Bone marrow (tissue), 2 donors: Measurements from ENCODE around the gene ACVRL1.

Source experiments
- DNase-seq, 2 donors: peaks; one replicate each; lab custom pipeline; 2025; lab: John Stamatoyannopoulos, UW

Gene ACVRL1

DNA sequence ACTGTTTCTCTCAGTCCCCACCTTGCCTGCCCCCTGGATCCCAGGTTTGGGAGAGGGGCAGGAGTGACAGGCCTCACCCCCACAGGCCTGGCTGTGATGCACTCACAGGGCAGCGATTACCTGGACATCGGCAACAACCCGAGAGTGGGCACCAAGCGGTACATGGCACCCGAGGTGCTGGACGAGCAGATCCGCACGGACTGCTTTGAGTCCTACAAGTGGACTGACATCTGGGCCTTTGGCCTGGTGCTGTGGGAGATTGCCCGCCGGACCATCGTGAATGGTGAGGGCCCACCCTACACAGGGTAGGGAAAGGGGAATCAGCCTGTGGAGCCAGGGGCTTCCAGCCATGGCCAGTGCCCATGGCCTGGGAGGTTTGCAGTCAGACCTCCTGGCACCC lies 8.6 kb downstream of the ACVRL1 start:
- no peak for DNase-seq

DNA sequence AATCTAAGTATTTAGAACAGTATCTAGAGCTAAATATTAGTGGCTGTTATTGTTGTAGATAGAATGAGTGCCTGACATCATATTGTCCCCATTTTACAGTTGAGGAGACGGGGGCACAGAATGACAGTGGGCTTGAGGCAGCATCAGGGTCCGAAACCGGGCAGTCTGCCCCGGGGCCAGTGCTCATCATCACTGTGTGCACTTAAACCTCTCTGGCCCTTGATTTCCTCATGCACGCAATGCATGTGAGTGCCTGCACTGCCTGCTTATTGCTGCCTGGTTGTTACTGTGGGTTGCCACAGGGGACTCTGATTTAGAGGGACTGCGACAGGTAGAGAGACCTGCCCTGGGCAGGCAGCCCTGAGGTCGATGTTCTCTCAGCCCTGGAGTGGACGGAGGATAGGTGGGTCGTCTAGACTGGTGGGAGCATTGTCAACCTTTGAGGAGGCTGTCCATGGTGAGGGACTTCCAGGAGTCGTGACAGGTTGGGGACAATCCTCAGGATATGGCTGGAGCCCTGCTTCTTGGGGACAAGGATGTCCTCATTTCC lies 9.8 kb downstream of the ACVRL1 start:
- DNase-seq = no peak

DNA sequence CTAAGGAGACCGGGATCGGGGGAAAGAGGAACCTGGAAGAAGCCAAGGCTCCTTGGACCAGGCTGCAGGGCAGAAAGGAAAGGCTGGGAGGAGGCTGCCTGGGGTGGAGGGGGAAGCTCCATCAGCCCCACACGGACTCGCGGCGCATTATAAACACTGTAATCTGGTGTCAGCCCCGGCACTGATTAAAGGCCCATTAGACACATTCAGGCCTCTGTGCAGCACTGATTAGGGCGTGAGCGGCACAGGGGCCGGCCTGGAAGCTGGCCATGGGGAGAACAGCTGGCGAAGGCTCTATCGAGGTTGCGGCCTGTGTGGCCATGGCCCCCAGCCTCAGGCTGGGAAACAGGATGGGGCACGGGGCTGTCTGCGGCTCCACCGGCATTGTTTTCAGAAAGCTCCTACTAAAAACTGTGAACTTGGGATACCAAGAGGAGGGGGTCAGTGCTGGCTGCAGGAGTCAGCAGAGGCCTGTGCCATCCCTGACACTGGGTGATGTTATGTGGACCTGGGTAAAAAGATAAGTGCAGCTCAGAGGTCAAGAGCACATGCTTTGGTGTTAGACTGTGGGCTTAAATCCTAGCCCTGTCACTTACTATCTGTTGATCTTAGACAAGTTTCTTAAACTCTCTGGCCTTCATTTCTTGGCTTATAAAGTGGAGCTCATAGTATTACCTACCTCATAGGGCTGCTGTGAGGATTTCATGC lies 10.6 kb downstream of the ACVRL1 start:
- no peak for DNase-seq

DNA sequence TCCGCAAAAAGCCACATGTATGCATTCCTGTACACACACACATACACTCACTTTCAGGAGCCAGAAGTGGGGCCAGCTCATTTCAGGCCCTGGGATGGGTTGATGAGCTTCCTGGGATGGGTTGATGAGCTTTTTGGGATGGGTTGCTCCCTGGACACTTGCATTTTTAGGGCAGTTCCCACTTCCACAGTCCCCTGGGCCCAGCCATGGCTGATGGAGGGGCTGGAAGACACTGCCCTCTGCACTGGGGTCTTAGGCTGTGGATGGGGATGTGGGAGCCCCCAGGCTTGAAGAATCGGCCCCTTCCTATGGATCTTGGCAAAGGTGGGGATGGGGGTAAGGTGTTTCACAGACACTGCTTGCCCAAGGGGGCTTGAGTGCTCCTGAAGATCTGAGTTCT lies 12.7 kb downstream of the ACVRL1 start:
- no peak for DNase-seq

DNA sequence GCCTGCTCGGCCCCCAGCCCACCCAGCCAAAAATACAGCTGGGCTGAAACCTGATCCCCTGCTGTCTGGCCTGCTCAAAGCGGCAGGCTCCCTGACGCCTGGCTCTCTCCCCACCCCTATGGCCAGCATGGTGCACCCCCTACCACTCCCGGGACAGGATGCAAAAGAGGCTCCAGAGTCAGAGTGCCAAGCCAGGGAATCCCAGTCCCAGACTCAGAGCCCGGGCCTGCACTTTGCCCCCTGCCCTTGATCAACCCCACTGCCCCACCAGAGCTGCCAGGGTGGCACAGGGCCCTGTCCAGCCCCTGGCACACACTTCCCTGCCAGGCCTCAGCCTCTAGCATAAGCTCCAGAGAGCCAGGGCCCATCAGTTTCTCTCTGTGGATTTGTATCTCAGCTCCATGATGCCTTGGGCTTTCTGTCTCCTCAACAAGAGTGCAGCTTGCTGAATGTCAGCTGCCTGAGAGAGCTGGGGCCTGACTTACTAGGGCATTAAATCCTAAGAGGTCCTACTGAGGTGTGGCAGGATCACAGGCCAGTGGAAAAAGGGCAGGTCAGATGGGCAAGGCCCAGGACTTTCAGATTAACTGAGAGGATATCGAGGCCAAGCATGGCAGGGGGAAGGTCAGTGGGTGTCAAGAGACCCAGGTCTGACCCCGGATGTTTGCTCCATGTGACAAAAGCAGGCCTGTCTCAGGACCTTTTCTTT lies 13.9 kb downstream of the ACVRL1 start:
- DNase-seq = no peak

DNA sequence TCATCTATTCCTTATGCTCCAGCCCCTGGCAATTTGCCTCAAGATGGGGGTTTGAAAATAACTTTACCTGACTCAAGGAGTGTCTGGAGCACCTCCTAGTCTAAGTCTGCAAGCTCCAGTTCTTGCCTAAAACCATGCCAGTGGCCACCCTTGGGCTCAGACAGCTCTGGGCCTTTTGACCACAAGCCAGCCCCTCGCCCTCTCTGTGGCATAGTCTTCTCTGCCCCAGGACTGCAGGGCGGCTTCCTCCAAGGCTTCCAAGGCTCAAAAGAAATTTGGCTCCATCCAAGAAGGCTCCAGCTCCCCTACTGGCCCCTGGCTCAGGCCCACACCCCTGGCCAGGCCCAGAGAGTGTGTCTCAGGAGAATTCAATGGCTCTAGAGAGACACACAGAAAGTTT lies 14.8 kb downstream of the ACVRL1 start:
- DNase-seq = no peak

DNA sequence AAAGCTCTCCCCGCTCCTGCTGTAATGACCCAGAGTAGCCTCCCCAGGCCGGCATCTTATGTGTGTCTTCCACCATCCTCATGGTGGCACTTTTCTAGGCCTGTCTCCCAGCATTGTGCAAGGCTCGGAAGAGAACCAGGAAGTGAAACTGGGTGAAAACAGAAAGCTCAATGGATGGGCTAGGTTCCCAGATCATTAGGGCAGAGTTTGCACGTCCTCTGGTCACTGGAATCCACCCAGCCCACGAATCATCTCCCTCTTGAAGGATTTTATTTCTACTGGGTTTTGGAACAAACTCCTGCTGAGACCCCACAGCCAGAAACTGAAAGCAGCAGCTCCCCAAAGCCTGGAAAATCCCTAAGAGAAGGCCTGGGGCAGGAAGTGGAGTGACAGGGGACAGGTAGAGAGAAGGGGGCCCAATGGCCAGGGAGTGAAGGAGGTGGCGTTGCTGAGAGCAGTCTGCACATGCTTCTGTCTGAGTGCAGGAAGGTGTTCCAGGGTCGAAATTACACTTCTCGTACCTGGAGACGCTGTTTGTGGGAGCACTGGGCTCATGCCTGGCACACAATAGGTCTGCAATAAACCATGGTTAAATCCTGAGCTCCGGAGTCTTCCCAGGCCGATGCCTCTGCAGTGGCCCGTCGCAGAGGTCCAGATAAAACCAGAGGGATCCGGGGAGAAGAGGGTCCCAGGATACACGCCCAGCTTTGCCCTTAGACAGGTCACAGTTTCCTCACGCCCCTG lies 15.6 kb downstream of the ACVRL1 start:
- DNase-seq = peak in 1 of 2 donors; percentile 33

DNA sequence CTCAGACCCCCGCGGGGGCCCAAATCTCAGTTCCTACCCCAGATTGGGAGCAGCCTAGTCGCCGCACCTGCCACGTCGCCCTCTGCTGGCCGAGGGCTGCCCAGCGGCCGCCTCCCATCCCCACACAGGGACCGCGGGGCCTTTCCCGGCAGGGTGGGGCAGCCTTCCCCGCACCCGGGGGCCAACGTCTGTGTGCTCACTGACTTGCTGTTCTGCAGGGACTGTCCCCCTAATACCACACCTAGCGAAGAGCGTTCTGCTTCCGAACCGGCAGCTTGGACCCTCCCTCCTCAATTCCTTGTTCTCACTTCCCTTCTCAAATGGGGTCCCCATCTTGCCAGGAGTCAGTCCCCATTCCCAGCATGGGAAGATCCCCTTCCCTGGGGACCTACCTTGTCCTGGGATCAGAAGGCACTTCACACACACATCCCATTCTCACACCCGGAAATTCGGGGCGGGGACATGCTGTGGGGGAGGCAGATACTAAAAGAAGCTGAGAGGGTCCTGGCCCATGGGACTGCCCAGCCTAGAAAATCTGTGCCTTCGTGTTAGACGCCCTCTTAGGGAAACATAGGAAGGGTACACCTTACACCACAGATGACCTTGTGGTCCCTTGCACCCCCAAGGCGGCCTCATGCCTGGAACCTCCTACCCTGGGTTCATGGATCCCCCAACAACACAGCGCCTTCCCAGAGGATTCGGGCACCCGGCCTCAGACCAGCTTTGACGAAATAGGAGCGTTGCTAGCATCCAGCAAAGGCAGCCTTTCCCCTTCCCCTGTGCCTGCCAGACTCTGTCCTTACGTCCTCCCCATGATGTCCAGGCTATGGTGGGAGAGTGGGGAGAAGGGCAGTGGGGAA lies 16.4 kb downstream of the ACVRL1 start:
- DNase-seq = peak in 1 of 2 donors; percentile 23

DNA sequence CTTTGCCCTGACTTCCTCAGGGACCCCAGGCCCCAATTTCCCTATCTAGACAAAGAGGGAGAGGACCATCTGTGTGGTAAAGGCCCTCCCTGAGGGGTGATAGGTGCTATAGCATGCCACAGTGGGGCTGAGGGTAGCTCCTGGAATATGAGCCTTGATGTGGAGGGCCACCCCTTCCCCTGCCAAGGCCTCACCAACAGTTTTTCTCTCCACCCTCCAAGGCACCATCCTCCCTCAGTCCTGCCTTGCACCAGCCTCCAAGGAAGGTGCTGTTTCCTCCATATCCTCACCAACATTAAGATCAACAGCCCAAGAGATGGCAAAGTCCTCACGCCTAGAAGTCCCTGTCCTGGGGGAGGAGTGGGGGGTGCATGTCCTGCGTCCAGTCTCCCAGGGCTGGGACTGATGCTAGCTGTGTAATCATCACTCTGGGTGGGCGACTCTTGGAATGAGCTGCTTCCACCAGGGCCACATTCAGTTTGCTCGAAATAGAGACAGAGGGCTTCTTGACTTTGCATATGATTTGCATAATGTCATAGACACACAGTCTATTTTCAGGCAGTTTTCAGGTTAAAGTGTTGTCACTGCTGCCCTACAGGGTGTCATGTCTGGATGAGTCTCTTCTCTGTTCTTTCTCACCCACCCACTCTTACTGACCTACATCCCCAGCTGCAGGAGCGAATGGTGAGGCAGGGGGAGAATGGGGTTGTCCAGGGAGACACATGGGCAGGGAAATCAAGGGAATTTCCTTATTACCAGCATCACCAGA lies 17.4 kb downstream of the ACVRL1 start:
- no peak for DNase-seq

DNA sequence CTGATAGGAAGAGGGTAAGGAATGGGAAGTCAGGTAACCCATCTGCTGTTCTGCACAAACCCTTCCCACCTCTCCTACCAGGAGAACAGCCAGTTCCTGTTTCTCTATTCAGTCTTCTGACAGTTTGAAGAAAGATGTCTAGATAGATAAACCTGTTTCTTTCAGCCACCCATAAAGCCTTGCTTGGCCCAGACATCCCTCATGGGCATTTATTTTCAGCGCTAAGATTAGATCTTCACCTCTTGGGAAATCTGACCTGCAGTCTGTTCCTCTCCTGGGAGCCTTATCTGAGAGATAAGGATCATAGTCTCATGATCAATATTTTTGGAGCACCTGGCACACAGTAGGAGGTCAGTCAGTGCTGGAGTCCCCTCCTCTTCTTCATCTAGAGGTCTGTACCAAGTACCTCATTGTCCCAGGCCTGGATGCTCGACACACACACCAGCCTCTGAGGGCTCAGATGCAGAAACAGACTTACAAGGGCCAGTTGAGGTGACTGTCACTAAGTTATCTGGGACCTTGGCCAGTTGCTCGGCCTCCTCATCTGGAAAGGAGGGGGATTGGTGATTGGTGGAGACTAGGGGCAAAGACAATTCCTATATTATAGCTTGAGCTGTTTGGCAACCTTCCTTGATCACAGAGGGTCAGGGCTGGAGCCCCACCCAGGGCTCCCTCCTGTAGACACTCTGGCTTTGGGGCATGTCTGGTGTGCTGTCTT lies 18.2 kb downstream of the ACVRL1 start:
- DNase-seq = no peak

DNA sequence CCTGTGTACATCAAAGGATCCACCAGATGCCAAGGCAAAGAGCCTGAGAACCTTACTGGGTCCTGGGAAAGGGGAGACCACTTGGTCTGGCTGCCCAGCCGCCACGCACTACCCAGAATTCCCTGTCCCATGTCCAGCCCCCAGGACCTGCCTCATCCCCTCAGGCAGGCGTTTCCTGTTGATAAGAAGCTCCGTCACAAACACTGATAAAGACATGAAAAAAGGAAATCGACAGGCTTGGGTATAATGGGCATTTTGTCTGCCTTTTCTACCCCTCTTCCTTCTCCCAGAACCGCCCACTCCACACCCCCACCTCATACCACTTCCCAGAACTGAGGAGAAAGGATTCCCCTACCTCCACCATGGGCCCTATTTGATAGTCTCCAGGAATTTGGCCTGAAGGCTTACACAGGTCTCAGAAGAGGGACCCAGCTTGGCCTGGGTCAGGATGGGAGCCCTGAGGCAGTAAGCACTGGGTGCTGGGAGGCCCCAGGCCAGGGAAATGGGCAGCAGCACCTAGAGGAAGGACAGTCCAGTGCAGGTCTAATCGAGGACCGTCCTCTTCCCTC lies 18.8 kb downstream of the ACVRL1 start:
- no peak for DNase-seq

DNA sequence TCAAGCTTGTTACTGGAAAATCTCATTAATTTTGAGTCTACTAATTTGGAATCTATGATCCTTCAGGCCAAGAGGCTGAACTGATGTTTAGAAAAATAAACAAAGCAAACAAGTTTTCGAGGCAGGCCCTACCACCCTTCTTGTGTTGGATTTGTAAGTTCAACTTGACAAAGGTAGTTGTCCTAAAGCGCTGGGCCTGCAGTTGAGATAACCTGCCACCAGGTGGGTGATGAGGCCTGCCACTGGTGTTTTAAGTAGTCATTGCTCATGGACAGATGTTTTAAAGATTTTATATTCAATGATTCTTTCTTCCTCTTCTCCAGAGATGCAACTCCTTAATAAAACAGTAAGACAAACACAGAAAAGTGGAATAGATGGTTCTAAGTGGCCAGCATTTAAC lies 19.4 kb downstream of the ACVRL1 start:
- DNase-seq = no peak

DNA sequence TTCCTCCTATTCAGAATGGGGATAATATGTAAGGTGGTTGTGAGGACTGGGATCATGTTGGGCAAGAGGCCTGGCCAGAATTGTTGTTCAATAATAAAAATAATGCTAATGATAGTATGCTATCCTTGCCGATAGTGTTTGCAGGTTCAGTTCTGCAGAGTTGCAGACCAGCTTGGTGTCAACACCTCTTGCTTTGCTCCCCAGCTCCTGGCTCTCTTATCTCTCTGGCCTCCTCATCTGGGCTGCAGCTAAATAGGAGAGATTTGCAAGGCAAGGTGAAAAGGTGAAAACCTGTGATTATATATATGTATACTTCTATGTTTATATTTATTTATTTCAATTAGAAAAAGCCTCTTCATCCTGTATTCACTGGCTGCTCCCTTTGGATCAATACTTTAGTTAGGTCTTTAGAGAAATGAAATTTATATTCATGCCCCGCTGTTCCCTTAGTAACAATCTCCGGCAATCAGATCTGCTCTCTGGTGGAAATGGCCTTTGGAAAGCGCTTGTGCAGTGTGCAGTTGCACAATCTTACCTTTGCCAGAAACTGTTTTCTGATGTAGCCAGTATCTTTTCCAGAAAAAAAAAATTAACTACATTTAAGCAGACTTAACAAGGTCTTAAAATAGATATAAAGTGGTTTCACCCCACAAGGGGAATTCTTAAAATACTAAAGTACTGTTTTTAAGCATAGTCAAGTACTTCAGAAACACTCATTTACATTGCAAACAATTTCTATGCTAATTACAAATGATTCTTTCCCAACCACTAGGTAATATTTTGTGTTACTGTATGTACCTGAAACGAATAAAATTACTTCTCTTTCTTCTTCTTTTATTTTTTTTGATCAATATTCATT lies 25.1 kb downstream of the ACVRL1 start:
- DNase-seq = no peak

DNA sequence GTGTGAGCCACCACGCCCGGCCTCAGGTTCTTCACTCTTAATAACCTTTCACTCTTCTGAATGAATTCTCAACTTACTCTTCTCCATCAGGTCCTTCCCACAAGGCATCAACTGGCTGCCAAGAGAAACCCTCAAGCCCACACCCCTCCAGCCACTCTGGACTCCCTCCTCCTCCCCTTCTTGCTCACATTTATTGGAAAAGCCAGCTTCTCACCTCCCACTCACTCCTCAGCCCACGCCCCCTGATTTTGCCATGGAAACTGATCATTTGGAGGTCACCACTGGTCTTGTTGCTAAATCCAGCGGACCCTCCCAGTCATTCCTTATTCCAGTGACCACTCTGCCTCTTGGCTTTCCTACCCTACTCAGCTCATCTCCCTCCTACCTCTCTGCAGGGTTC lies 26.8 kb downstream of the ACVRL1 start:
- DNase-seq = no peak

DNA sequence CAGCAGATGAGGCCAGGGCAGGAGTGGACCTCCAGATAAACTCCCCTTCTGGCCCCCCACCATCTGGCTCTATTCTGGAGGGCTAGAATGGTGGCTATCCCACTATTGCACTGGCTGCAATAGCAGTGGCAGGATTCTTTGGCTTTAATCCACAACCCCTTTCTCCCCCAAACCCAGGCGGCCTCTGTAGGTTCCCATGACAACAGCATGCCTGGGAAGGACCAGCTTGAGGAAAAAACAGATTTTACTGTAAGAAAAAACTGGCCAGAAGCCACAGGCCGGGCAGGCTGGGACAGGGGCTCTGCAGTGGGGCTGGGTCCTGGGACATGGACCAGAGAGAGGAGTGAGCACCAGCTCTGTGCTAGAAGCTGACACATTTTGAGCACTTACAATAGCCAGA lies 30.6 kb downstream of the ACVRL1 start:
- no peak for DNase-seq

DNA sequence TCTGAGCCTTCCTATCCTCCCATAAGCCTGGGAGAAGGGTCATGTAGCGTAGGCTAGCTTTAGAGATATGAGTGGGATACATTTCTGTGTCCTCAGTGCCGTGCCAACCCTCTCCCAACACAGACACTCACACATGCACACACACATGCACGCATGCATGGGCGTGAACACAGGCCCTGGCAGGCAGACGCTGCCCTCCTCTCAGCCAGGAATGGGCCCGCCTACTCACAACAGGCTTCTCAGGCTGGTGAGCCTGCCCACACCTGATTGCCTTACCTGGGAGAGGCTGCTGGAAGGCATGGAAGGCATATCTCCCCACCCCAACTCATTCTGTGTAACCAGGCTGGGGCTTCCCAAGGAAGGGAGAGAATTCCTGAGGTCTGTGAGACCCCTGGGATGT lies 31.4 kb downstream of the ACVRL1 start:
- no peak for DNase-seq

DNA sequence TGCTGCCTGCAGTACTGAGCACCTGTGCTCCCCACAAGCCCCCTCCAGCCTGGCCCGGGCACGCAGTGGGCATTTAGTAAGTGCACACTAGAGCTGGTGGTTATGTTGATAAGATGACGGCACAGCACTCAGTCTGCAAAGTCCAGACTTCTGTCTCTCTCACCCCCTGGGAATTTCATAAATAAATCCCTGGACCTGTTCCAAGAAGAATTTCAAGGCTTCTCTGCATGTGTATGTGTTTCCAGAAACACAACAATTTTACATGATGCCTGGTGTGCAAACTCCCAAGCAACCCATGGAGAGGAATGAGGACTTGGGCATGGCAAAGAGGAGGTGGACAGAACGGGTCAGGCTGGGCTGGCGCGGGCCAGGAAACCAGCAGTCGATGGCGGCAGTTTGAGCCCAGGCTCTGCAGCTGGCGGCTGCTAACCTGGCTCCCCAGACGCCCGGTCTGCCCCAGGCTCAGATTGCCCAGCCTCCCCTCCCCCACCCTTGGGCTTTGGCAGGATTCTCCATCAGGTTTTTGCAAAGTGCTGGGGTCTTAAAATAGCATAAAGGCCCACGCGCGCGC lies 33.8 kb downstream of the ACVRL1 start:
- no peak for DNase-seq

DNA sequence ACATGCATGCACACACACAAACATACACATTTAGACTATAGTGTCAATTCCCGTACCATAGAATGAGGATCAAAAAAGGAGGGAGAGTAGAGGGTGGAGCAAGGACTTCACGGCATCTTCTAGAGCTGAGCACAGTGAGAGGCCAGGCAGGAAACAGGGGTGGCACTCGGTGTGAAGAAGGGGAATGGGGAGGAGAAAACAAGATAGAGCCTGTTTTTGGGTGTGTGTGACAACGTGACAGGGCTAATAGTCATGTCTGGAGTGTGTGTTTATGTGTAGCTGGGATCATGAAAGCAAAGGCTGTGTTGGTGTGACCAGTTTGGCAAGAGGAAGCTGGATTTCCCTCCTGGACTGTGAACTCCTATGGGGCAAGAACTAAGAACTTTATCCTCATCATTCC lies 34.3 kb downstream of the ACVRL1 start:
- DNase-seq = no peak

DNA sequence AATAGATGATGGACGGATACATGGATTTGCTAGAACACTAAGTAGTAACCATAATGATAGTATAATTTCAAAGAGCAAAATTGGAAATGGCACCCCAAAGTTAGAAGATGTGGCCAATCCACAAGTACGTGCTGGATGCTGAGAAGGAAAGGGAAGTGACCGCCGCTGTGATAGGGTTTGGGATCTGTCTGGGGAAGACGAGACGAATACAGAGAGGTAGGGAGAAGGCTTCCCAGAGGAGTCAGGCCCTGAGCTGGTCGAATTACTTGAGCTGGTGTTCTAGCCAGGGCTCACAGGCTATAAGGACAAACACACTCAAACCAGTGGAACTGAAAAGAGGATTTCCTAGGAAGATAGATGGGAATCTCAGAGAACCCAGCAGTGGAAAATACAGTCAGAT lies 34.8 kb downstream of the ACVRL1 start:
- no peak for DNase-seq
